Stimulated activated CD4-positive, alpha-beta T cell treated with anti-CD3 and anti-CD28 coated beads, TNF-alpha, amount 100 ng/mL, for 1 hour (primary cell): ENCODE results near the gene AP3M1.
"Not testable (repeated sequence)": the region's sequence is repeated elsewhere in the genome, so short reads cannot be mapped to it uniquely, and the experiment has no call there.

Source experiments
- DNase-seq, 3 donors: peaks; one replicate each; pipeline ENCODE4 v3.0.0-alpha.2; 2020; ENCODE audit warnings: low read depth in 3 of 3, low spot score in 1 of 3

Gene AP3M1, protein sequence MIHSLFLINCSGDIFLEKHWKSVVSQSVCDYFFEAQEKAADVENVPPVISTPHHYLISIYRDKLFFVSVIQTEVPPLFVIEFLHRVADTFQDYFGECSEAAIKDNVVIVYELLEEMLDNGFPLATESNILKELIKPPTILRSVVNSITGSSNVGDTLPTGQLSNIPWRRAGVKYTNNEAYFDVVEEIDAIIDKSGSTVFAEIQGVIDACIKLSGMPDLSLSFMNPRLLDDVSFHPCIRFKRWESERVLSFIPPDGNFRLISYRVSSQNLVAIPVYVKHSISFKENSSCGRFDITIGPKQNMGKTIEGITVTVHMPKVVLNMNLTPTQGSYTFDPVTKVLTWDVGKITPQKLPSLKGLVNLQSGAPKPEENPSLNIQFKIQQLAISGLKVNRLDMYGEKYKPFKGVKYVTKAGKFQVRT

DNA sequence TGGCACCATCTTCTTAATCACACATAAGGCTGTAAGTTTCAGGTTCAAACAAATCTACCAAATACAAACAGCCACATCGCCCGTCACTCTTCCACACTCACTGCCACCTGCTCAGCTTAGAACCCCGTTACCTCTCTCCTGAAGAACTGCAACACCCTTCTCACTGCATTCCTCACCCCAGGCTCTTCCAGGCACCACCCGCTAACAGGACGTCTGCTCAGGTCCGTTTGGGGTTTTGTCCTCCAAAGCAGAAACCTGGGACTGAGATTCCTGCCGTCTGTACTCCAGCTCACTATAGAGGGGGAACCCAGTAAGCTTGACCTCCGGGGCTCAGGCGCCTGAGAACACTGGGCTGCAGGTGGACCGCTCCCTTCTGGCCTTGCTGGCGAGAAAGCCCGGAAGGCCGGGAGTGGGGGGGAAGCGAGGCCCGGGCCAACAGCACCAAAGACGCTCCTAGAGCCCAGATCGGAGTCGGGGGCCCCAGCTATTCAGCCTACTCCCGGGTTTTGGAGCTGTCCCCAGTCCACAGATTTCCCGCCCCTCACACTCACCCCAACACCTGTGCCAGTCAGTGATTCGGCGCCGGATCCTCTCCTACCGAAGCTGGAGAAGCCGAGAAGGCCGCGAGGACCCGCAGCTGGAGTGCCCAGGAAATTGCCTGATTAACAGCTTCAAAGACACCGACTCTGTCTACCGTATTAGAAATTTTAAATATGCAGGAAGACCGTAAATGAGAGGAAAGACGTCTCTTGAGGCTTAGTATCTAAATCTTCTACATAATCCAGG, at the start of gene AP3M1:
Gene AP3M1 (minus strand): TSS at position 625 of the 786 bp plus-strand sequence. CDS start 12,449 bp downstream, outside the sequence.
- DNase-seq, result peak; percentile 56 to 58 (median 58)

DNA sequence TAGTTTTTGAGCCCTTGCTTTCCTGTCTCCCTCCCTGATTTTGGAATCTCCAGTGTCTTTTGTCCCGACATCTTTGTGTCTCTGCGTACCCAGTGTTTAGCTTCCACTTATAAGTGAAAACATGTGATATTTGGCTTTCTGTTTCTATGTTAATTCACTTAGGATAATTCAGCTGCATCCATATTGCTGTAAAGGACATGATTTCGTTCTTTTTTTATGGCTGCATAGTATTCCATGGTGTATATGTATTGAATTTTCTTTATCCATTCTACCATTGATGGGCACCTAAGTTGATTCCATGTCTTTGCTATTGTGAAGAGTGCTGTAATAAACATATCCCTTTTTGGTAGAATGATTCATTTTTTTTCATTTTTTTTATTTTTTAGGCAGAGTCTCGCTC, 48.7 kb upstream of the AP3M1 start:
- DNase-seq, result no peak

DNA sequence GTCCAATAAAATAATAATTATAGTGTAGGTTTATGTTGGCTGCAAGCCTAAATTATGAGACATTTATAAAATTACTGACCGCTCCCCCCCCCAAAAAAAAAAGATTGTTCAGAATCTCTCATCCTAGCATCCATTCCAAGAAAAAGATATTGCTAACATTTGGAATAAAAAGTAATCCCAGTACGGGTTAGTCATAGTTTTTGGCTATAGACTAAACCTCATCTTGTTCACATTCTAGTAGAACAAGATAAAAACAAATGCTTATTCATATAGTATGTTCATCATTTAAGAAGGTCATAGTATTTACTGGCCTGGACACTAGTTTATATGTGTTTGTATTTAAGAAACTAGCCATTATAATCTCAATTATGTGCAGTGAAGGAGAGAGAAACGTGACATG, 44.4 kb upstream of the AP3M1 start:
- no peak for DNase-seq

DNA sequence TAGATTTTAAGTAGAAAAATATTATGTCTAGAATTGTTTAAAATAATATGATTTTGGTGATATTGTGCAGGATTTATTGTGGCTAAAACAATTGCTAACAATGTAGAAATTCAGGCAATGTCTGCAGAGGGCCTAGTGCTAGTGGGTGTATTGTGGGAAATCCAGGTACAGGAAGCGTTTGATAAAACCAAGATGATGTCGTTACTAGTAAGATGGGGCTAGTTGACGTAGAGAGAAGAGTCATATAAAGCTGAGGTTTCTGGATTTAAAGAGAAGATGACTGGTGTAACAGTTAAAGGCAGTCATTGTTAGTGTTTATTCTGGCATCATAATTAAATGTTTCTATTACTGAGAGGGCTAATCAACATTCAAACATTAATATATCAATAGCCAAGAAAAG, 43.9 kb upstream of the AP3M1 start:
- DNase-seq, result no peak

DNA sequence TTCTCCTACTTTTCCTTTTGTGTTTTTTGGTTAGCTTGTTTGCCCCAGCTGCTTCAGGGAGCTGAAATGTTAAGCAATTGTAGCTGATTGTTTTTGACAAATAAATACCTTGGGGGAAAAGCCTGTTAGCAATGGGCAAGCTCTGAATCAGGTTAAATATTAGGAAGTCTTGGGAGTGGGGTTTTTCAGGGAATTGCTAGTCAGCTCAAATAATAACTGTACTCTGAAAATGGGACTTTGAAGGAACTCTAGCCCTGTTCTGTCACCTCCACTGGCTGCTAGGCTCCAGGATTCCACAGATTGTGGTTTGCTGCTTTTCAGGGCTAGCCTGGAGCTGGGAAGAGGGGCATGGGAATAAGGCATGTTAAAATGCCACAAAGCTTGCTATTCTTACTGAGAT, 39.9 kb upstream of the AP3M1 start:
- DNase-seq, result no peak

DNA sequence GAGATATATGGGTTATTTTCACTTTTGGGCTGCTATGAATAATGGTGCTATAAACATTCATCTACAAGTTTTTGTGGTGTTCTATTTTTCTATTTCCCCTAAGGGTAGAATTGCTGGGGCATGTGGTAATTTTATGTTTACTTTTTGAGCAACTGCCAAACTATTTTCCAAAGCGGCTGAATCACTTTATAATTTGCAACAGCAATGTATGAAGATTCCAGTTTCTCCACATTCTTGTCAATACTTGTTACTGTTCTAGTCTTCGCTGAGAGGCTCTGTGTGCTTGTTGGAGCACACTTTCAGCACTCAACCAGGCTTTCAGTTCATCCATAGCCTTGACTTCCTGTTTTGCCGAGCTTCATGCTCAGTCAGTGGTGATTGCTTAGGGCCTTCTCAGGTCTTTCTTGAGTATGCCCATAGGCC, 39.4 kb upstream of the AP3M1 start:
- DNase-seq, result no peak

DNA sequence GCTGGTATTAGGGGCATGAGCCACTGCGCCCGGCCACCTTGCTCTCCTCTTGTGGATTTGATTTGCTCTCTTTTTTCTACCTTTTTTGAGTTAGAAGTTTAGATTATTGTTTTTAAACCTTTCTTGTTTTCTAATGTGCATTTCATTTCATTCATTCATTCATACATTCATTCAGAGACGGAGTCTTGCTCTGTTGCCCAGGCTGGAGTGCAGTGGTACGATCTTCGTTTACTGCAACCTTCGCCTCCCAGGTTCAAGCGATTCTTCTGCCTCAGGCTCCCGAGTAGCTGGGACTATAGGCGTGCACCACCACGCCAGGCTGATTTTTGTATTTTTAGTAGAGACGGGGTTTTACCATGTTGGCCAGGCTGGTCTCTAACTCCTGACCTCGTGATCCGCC, 38.0 kb upstream of the AP3M1 start:
- DNase-seq, result not testable (repeated sequence)

DNA sequence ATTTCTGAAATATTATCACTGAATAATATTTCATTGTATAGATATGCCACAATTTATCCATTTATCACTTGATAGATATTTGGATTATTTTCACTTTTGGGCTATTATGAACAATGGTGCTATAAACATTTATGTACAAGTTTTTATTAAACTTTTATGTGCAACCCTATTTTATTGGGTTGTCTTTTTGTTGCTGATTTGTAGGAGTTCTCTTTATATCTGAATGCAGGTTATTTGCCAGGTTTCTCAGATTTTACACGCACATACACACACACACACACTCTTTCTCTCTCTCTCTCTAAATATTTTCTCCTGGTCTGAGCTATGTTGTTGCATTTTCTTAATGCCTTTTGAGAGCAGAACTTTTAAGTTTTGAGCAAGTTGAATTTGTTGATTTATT, 36.6 kb upstream of the AP3M1 start:
- DNase-seq, result no peak

DNA sequence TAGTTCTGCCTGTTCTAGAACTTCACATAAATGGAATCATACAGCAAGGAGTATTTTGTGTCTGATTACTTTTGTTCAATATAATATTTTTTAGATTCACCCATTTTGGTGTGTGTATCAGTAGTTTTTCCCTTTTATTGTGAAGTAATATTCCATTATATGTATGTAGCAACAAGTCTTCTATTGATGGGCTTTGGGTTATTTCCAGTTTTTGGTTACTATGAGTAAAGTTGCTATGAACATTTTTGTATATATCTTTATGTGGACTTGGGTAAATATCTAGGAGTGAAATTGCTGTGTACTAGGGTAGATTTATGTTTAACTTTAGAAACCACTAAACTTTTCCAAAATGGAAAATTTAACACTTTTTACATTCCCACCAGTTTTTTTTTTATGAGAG, 36.0 kb upstream of the AP3M1 start:
- no peak for DNase-seq

DNA sequence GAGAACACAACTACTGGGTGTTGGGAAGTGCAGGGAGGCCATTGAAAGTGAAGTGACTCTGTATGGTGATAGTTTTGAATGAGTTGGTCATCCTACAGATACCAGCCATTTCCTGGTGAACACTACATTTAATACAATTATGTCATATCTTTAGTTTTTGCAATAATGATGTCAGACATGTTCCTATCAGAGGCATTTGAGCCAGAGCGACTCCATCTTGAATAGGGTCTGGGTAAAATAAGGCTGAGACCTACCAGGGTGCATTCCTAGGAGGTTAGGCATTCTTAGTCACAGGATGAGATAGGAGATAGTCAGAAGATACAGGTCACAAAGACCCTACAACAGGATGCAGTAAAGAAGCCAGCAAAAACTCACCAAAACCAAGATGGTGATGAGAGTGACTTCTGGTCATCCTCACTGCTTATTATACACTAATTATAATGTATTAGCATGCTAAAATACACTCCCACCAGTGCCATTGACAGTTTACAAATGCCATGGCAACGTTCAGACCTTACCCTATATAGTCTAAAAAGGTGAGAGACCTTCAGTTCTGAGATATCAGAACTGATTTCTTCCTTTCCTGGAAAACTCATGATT, 28.6 kb upstream of the AP3M1 start:
- no peak for DNase-seq

DNA sequence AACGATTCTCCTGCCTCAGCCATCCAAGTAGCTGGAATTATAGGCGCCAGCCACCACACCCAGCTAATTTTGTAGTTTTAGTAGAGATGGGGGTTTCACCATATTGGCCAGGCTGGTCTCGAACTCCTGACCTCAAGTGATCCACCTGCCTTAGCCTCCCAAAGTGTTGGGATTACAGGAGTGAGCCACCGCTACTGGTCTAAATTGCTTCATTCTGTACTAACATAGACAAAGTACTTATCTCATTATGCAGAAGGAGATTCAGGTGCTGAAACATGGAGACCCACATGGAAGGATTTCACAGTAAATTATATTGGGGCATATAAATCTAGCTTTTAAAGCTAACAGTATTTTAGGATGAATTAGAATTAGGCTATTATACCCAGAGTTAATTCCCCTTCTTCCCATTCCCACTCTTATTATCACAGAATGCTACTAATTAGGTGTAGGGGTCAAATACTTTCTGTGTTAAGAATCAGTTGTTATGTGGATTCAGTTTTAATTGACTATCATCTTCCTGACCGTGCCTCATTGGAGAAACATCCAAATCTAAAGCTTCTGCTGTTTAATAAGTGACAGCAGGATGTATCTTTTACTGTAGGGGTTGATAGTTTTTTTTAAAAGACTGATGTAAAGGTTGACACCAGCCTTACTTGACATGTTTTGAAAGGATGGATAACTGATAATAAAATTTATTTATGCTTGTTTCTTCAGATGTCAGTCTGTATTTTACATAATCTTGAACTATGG, 27.6 kb upstream of the AP3M1 start:
- no peak for DNase-seq

DNA sequence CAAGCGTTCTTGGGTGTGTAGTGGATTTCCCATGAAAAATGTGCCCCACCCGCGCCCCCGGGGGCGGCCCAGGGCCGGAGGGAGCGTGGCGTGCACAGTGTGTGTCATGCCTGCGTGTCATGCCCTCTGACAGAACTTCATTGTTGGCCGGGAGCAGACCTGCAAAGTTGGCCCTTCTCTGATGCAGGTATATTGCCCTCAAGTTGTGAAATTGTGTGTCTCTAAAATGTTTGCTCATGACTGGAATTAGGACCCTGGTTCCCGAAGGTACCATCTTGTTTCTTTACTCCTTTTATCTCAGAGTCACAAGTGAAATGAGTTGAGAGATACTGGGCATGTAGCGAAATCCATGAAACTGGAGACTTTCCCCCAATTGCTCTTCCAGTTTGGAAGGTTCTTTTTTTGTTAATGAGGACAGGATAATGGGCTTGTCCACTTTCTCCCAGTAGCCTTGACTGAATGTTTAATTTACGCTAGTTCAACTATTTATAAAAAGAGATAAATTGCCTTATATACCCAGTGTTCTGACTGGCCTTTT, 26.6 kb upstream of the AP3M1 start:
- DNase-seq, result peak in 1 of 3 donors; percentile 33

DNA sequence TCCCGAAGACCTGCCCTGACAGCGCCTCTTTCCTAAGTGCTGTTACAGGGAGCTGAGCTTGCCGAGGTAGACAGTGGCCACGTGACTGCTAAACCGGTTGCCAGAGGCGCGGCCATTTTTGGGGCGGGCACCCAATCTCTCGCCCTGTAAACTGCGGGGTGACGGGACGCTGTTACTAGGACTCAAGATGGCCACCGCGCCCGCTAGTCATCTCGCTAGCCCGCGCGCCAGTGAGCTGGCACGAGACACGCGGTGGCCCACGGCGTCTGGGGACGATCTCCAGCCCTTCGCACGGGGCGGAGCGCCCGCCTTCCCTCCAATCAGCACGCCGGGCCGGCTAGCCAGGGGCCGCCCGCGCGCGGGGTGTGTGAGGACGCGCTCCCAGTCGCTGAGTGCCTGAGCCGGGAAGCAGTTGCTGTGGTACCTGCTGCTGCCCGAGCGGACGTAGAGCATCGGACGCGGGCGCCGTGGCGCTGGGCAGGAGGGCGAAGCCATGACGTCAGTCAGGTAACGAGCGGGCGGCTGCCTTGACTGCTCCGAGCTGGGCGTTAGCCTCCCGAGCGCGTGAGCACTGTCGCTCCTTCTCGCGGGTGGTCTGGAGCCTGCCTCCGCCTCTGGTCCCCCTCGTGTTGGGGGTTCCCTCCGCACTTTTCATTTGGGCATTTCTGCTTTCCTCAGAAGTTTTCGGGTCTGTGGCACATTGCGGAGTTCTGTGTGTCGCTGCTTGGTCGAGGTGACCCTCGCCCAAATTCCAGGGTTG, 25.9 kb upstream of the AP3M1 start:
- peak; percentile 88 to 92 (median 89) for DNase-seq

DNA sequence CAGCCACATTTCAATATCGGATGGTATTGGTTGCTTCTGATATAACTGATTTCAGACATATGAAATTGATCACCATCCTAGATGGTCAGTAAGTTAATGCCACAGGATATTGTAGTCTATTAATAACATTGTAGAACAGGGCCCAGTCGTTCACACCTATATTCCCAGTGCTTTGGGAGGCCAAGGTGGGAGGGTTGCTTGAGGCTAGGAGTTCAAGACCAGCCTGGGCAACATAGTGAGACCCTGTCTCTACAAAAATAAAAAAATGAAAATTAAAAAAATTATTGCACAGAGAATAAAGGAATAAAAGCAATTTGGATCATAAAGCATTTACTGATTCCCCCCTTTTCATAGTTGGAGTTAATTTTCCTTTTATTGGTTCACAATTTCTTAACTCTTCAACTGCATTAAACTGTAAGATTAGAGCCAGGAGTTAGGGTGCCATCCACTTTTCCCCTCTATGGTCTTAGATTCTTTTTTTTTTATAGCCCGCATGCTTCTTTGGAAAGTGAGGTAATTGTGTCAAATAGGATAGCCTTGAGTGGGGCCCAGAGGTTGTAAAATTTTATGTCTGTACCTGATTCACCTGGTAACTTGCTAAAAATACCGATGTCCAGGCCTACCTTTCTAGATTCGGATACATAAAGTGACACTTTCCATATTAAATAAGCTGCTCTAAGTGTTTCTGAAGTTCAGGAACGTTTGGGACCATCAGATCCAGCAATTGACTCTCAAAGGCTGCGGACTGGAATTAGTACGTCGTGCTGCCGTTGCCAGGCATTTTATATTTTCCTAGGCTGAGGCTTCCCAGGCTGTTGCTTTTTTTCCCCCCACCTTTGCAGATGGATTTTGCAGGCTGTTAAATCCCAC, 25.1 kb upstream of the AP3M1 start:
- DNase-seq, result no peak

DNA sequence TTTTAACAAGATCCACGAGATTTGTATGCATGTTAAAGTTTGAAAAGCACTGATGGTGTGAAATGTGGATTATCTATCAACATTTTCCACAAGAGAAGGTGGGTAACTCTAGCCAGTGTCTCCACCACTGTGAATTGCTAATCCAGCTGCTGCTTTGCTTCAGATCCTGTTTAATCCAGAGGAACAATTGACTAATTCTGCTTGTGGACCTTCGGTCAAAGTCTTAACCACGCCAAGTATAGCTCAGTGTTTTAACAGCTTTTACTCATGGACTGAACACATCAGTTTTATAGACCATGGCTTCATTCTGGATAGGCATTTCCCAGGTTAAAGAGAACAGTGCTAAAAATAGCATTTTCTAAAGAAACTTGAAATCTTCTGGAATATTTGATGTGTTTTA, 23.9 kb upstream of the AP3M1 start:
- no peak for DNase-seq

DNA sequence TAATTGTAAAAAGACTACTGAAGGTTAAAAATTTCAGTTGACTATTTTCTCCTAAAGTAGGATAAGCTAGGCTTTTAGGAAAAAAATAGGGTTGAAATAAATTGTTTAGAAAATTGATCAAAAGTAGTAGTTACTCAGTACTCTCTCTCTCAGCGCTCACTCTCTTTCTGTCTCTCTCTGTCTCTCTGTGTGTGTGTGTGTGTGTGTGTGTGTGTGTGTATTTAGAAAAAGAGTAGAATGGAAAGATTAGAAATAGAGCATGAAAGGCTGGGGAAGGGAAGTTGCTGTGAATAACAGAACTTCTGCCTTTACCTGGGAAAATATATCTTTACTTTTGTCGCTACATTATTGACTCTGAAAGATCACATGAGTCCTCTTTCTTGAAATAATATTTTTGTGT, 21.0 kb upstream of the AP3M1 start:
- DNase-seq, result no peak

DNA sequence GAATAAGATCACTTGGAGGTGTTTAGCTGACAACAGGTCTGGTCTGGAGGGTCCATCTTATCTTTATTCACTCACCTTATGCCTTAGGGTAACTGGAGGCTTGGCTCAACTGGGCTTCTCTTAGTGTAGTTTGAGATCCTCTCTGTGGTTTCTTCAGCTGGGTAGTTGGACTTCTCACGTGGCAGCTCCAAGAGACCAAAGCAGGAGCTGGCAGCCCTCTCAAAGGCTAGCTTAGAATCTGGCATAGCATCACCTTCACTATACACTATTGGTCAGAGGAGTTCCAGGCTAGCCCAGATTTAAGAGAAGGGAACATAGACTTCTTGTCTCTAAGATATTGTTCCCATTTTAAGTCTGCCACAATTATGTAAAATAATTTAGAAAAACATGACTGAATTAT, 16.8 kb upstream of the AP3M1 start:
- no peak for DNase-seq

DNA sequence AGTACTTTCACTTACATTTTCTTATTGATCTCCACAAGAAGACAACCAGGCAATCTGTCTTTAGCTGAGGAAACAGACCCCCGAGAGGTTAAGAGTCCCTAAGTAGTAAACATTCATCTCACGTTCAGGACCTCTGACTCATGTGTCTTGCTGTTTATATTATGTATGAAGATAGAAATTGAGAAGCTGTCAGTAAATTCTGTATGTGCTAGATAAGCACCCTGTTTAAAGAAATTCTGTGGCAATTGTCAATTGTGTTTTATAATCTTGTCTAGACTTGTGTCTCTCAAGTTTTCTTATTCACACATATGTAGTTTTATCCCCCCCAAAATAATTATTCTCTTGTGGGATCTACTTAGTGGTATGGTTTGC, 14.9 kb upstream of the AP3M1 start:
- no peak for DNase-seq
